Osteoblast (primary cell): ENCODE results near the gene PEX11B. TPM values are rescaled to one million over a fixed set of nuclear protein-coding genes. Genes with fewer than 3 reads are reported as not detected.
A peak's percentile ranks its signal among the peaks of the same experiment; 100 is the strongest.

ENCODE experiments used
- DNase-seq: peaks from one replicate; pipeline ENCODE4 v3.0.0; 2011; ENCODE audit warnings: low spot score, mixed read lengths; ENCODE audit not compliant: insufficient read length; ENCODE audit errors: missing footprints
- H2AFZ ChIP-seq: 2 replicates; pipeline ENCODE4 v1.6.0; 2011; ENCODE audit warnings: mild to moderate bottlenecking, low read length
- H3K27ac ChIP-seq: 2 replicates; pipeline ENCODE4 v1.5.1; 2011; ENCODE audit warnings: mild to moderate bottlenecking, low read depth, low read length, moderate library complexity
- H3K27me3 ChIP-seq: 2 replicates; pipeline ENCODE4 v1.6.0; 2012; ENCODE audit warnings: mild to moderate bottlenecking, control low read depth, inconsistent platforms, low read length, moderate library complexity; ENCODE audit not compliant: insufficient read depth
- H3K36me3 ChIP-seq: 2 replicates; pipeline ENCODE4 v1.5.1; 2011; ENCODE audit warnings: mild to moderate bottlenecking, low read length, control low read depth, moderate library complexity; ENCODE audit not compliant: insufficient read depth
- H3K4me1 ChIP-seq: 2 replicates; pipeline ENCODE4 v1.5.1; 2011; ENCODE audit warnings: mild to moderate bottlenecking, low read length, control low read depth, moderate library complexity; ENCODE audit not compliant: insufficient read depth
- H3K4me2 ChIP-seq: 2 replicates; pipeline ENCODE4 v1.6.0; 2011; ENCODE audit warnings: mild to moderate bottlenecking, low read length; ENCODE audit not compliant: insufficient read depth
- H3K4me3 ChIP-seq: fragments of 200-600 bp; sonication (generic); 3 replicates; pipeline ENCODE4 v1.5.1; 2012; ENCODE audit warnings: mild to moderate bottlenecking, low read length, inconsistent platforms; ENCODE audit not compliant: insufficient read depth
- H3K79me2 ChIP-seq: 2 replicates; pipeline ENCODE4 v1.6.0; 2012; ENCODE audit warnings: mild to moderate bottlenecking, low read length, control low read depth, inconsistent platforms; ENCODE audit not compliant: insufficient read depth
- H3K9me3 ChIP-seq: 2 replicates; pipeline ENCODE4 v1.5.1; 2011; ENCODE audit warnings: low read depth, low read length, control low read depth
- H4K20me1 ChIP-seq: 2 replicates; pipeline ENCODE4 v1.6.0; 2012; ENCODE audit warnings: mild to moderate bottlenecking, low read length, control low read depth; ENCODE audit not compliant: insufficient read depth
- CTCF ChIP-seq: IDR thresholded peaks from 2 replicates; pipeline ENCODE4 v1.5.1; 2011; ENCODE audit warnings: mild to moderate bottlenecking, low read depth, low read length, moderate library complexity; ENCODE audit errors: extremely low read depth
- total RNA-seq: library from RNA; depleted of rRNA; stranded (reverse); fragments of >200 nt; gene quantifications from 2 replicates; pipeline ENCODE4 v1.2.3, GENCODE V29; 2012

The PEX11B gene
- 18.9 and 20.3 TPM in 2 replicates for total RNA-seq

GRCh38 chr1:145918144-145918991 is at the start of gene PEX11B:
Gene PEX11B, minus strand, starts transcription at chr1:145918717. Its CDS starts 29 bp downstream, at chr1:145918688.
- no peaks in the 10 kb centered on the region for H3K9me3 ChIP-seq
- peaks cover 22% of the 10 kb centered on the region for H3K4me1 ChIP-seq
- peak within 1 kb of the TSS; percentile 85 for H3K4me3 ChIP-seq
- H3K36me3 ChIP-seq, result peaks cover 16% of the 10 kb centered on the region
- H3K79me2 ChIP-seq, result peaks cover 22% of the 10 kb centered on the region
- H3K27me3 ChIP-seq, result no peaks in the 10 kb centered on the region
- H4K20me1 ChIP-seq, result no peaks in the 10 kb centered on the region
- peak; percentile 93 for DNase-seq
- TF ChIP-seq CTCF, result no peak
- H2AFZ ChIP-seq, result peak within 1 kb of the TSS; percentile 96
- peak within 1 kb of the TSS; percentile 99 for H3K4me2 ChIP-seq
- H3K27ac ChIP-seq, result peak within 1 kb of the TSS; percentile 94

- Histone ChIP-seq H2AFZ (no peak overlapping the region), H3K4me3 (no peak overlapping the region), H3K4me1 (peaks cover 25% of the 10 kb centered on the region), H3K27ac (no peak overlapping the region), H3K36me3 (no peaks in the 10 kb centered on the region), H3K9me3 (no peaks in the 10 kb centered on the region), H3K79me2 (no peaks in the 10 kb centered on the region), H3K4me2 (no peak overlapping the region), H4K20me1 (no peaks in the 10 kb centered on the region), H3K27me3 (no peaks in the 10 kb centered on the region)
- TF ChIP-seq CTCF, result no peak
- DNase-seq, result no peak
These were observed 48.8 kb upstream of the PEX11B start for GRCh38 chr1:145967288-145967687.

- H3K4me2 ChIP-seq, result peak overlapping the region; percentile 100
- peak overlapping the region; percentile 70 for H3K27ac ChIP-seq
- H3K4me1 ChIP-seq, result peaks cover 42% of the 10 kb centered on the region
- H3K27me3 ChIP-seq, result no peaks in the 10 kb centered on the region
- peaks cover 8% of the 10 kb centered on the region for H3K79me2 ChIP-seq
- no peaks in the 10 kb centered on the region for H4K20me1 ChIP-seq
- no peak for TF ChIP-seq CTCF
- H2AFZ ChIP-seq, result peak overlapping the region; percentile 98
- peak overlapping the region; percentile 89 for H3K4me3 ChIP-seq
- no peak for DNase-seq
- H3K36me3 ChIP-seq, result no peaks in the 10 kb centered on the region
- no peaks in the 10 kb centered on the region for H3K9me3 ChIP-seq
These were observed 46.7 kb upstream of the PEX11B start for GRCh38 chr1:145965119-145965744.
